Neutrophil (primary cell): ENCODE measurements around the gene PI4K2B.

ENCODE experiments used
- H3K27ac ChIP-seq: fragments of 200-600 bp; sonication (generic); 2 replicates; pipeline ENCODE4 v1.5.1; 2016; ENCODE audit warnings: mild to moderate bottlenecking, moderate library complexity
- H3K27me3 ChIP-seq: fragments of 200-600 bp; sonication (generic); 2 replicates; pipeline ENCODE4 v1.6.0; 2016; ENCODE audit warnings: mild to moderate bottlenecking
- H3K36me3 ChIP-seq: fragments of 200-600 bp; sonication (generic); 2 replicates; pipeline ENCODE4 v1.5.1; 2017
- H3K4me1 ChIP-seq, 2 experiments: fragments of 200-600 bp in 1 of 2; sonication (generic) in 1 of 2; 1 replicate in 1 of 2; 2 replicates in 1 of 2; pipeline versions ENCODE4 v1.5.1 to v1.6.1; 2013 to 2016; ENCODE audit warnings: low read depth in 1 of 2, low read length in 1 of 2, mild to moderate bottlenecking in 1 of 2, moderate library complexity in 1 of 2; ENCODE audit not compliant: control insufficient read depth in 1 of 2, insufficient read depth in 1 of 2
- H3K4me3 ChIP-seq, 2 experiments: fragments of 200-600 bp in 1 of 2; sonication (generic) in 1 of 2; 1 replicate in 1 of 2; 2 replicates in 1 of 2; pipeline ENCODE4 v1.5.1; 2013 to 2016; ENCODE audit warnings: low read depth in 1 of 2, low read length in 1 of 2, mild to moderate bottlenecking in 1 of 2, moderate library complexity in 1 of 2
- H3K9me3 ChIP-seq: fragments of 200-600 bp; sonication (generic); 2 replicates; pipeline ENCODE4 v1.5.1; 2016
- TF ChIP-seq, protein P1 (sequence below): fragments of 200-600 bp; sonication (generic); IDR thresholded peaks from 2 replicates; pipeline ENCODE4 v1.5.1; 2016; ENCODE audit warnings: antibody characterized with exemption

The PI4K2B gene

DNA sequence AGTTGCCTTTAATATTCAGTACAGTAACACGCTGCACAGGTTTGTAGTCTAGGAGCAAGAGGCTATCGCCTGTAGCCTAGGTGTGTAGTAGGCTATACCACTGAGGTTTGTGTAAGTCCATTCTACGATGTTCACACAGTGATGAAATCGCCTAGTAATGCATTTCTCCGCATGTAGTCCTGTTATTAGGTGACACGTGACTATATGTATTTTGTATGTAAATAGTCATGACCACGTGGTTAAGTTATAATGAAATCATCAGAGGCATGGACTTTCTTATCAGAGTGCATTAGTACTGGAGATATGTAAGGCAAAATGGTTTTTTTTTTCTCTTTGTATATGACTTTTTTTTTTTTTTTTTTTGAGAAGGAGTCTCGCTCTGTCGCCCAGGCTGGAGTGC is 68.8 kb downstream of the PI4K2B start:
- H3K9me3 ChIP-seq: no peaks in the 10 kb centered on the region
- TF ChIP-seq, protein P1, sequence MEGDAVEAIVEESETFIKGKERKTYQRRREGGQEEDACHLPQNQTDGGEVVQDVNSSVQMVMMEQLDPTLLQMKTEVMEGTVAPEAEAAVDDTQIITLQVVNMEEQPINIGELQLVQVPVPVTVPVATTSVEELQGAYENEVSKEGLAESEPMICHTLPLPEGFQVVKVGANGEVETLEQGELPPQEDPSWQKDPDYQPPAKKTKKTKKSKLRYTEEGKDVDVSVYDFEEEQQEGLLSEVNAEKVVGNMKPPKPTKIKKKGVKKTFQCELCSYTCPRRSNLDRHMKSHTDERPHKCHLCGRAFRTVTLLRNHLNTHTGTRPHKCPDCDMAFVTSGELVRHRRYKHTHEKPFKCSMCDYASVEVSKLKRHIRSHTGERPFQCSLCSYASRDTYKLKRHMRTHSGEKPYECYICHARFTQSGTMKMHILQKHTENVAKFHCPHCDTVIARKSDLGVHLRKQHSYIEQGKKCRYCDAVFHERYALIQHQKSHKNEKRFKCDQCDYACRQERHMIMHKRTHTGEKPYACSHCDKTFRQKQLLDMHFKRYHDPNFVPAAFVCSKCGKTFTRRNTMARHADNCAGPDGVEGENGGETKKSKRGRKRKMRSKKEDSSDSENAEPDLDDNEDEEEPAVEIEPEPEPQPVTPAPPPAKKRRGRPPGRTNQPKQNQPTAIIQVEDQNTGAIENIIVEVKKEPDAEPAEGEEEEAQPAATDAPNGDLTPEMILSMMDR: no peak
- no peaks in the 10 kb centered on the region for H3K4me1 ChIP-seq
- H3K27ac ChIP-seq: no peak overlapping the region
- H3K27me3 ChIP-seq: peaks cover 18% of the 10 kb centered on the region
- H3K36me3 ChIP-seq: no peaks in the 10 kb centered on the region
- no peak overlapping the region for H3K4me3 ChIP-seq

DNA sequence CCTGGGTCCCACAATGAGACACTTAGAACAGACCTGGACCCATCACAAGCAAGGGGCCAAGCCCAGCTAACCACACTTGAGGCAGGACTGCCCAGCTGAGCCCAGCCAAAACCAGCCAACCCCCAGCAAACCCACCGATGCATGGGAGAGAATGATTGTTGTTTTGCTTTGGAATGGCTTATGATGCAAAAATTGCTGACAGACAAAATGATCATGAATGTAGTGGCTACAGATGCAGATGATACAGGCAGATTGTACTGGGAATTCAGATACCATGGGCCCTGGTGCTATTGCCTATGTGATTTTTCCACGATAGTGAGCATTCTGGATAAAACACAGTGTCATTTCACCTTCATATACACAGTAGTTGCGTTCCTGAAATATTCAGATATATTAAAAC is 69.7 kb downstream of the PI4K2B start:
- H3K27me3 ChIP-seq: peaks cover 16% of the 10 kb centered on the region
- no peak overlapping the region for H3K4me3 ChIP-seq
- H3K9me3 ChIP-seq: no peaks in the 10 kb centered on the region
- no peak overlapping the region for H3K27ac ChIP-seq
- no peaks in the 10 kb centered on the region for H3K36me3 ChIP-seq
- no peaks in the 10 kb centered on the region for H3K4me1 ChIP-seq
- TF ChIP-seq, protein P1: no peak

DNA sequence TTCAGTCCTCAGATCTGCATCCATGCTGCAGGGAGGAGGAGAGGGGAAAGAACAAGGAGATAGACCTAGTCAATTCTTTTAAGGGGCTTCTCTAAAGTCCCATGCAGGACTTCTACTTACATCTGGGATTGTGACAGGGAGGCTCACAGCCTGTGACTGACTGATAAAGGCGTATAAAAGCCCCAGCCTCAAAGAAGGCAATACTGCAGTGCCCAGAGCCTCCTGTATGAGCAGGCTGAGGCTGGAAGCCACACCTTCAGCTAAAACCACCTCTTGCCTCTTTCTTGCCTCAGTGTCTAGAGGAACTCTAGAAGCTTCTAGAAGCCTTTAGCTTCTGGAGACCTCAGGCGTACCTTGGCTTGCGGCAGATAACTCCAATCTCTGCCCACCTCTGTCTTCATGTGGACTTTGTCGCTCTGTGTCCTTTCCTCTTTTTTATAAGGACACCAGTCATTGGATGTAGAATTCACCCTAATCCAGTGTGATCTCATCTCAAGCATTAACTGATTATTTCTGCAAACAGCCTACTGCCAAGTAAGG is 72.8 kb downstream of the PI4K2B start:
- Histone ChIP-seq H3K27me3 (no peaks in the 10 kb centered on the region), H3K4me1 (peaks cover 0 to 5% of the 10 kb centered on the region in 2 experiments), H3K4me3 (no peak overlapping the region), H3K27ac (no peak overlapping the region), H3K36me3 (no peaks in the 10 kb centered on the region), H3K9me3 (no peaks in the 10 kb centered on the region)
- TF ChIP-seq, protein P1: no peak

DNA sequence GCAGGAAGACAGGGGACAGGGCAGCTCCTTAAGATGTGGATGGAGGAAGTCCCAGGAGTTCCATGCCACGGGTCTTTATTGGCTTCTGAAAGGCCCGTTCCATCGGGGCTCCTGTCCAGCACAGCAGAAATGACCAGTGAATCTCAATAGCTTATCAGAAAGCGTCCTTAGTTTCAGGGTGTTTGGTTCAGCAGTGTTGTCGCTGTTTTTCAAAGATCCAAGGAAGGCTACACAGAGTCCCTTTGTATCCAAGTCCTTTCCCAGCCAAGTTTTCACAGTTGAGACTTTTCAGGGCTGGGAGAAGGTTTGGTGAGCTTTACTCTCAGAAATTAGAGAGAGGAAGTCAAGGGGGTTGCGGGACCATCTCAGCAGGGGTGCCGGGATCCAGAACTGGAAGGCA is 73.8 kb downstream of the PI4K2B start:
- H3K4me3 ChIP-seq: no peak overlapping the region
- no peaks in the 10 kb centered on the region for H3K36me3 ChIP-seq
- H3K9me3 ChIP-seq: no peaks in the 10 kb centered on the region
- TF ChIP-seq, protein P1: no peak
- no peaks in the 10 kb centered on the region for H3K27me3 ChIP-seq
- H3K4me1 ChIP-seq: peaks cover 4 to 8% of the 10 kb centered on the region in 2 experiments
- no peak overlapping the region for H3K27ac ChIP-seq

DNA sequence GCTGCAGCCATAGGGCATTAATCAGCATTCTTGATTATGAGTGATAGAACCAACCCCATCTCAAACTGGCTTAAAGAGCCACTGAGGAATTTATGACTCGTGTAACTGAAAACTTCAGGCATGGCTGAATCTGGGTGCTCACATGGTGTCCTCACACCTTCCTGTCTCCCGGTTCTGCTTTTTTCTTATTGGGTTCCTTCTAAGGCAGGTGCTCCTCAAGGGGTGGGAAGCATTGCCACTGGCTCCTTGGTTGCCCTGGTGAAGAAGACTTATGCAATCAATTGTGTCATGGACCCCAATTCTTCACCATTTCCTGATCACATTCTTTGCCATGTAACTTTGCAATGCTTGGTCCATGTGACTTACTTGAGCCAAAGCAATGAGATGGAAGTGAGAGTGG is 74.5 kb downstream of the PI4K2B start:
- no peaks in the 10 kb centered on the region for H3K9me3 ChIP-seq
- TF ChIP-seq, protein P1: no peak
- peaks cover 10 to 12% of the 10 kb centered on the region in 2 experiments for H3K4me1 ChIP-seq
- no peak overlapping the region for H3K27ac ChIP-seq
- no peaks in the 10 kb centered on the region for H3K27me3 ChIP-seq
- H3K36me3 ChIP-seq: no peaks in the 10 kb centered on the region
- no peak overlapping the region for H3K4me3 ChIP-seq

DNA sequence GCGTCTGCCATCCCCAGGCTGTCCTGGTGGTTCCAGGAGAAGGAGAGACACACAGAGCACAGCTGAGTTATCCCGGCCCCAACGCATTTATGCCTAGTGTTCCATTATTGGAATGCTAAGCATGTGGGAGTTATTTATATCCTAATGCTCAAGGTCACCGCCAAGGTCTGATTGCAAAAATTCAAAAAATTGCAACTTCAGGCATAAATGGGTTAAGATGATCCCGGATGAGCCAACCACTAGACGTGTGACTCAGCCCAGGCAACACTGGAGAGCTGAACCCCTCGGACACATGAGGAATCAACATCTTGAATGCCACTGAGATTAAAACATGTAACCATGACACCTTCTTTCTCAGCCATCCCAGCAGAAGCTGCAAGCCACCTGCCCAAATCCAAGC is 74.9 kb downstream of the PI4K2B start:
- Histone ChIP-seq H3K27ac (no peak overlapping the region), H3K27me3 (no peaks in the 10 kb centered on the region), H3K36me3 (no peaks in the 10 kb centered on the region), H3K4me3 (no peak overlapping the region), H3K9me3 (no peaks in the 10 kb centered on the region), H3K4me1 (peaks cover 12 to 14% of the 10 kb centered on the region in 2 experiments)
- TF ChIP-seq, protein P1: no peak
